GM12864 (cell line): Measurements from ENCODE around the gene NUP58.

Experiments used
- DNase-seq: peaks from one replicate; pipeline ENCODE4 v3.0.0-alpha.2; 2011; ENCODE audit warnings: low read depth
- H3K4me3 ChIP-seq: 2 replicates; pipeline ENCODE4 v1.5.1; 2011; ENCODE audit warnings: mild to moderate bottlenecking, low read depth, low read length, control low read depth
- CTCF ChIP-seq: IDR thresholded peaks from 2 replicates; pipeline ENCODE4 v1.5.1; 2011; ENCODE audit warnings: low read depth, mild to moderate bottlenecking, moderate library complexity, low read length, control low read depth, inconsistent platforms; ENCODE audit errors: missing control alignments

Gene NUP58

GRCh38 chr13:25286308-25286968, 15.0 kb upstream of the NUP58 start:
- no peak for TF ChIP-seq CTCF
- peak overlapping the region; percentile 75 for H3K4me3 ChIP-seq
- DNase-seq: peak; percentile 44

- TF ChIP-seq CTCF: peak; percentile 96
Measured at GRCh38 chr13:25286969-25287961, 14.2 kb upstream of the NUP58 start, which contains the start of gene MTMR6. MTMR6 (minus strand) TSS chr13:25287488; CDS start chr13:25287247, 241 bp downstream.

GRCh38 chr13:25288966-25289365, 12.5 kb upstream of the NUP58 start:
- no peak for DNase-seq
- no peak overlapping the region for H3K4me3 ChIP-seq
- TF ChIP-seq CTCF: no peak

More at GRCh38 chr13:25286969-25287961, 14.2 kb upstream of the NUP58 start, which contains the start of gene MTMR6:
- DNase-seq: peak; percentile 79
- peak within 1 kb of the TSS; percentile 75 for H3K4me3 ChIP-seq

- DNase-seq: no peak
Measured at GRCh38 chr13:25291691-25292090, 9.7 kb upstream of the NUP58 start.

GRCh38 chr13:25292301-25292700, 9.1 kb upstream of the NUP58 start:
- TF ChIP-seq CTCF: no peak
- no peak overlapping the region for H3K4me3 ChIP-seq
- DNase-seq: no peak

More at GRCh38 chr13:25291691-25292090, 9.7 kb upstream of the NUP58 start:
- no peak overlapping the region for H3K4me3 ChIP-seq
- TF ChIP-seq CTCF: no peak

- TF ChIP-seq CTCF: no peak
- H3K4me3 ChIP-seq: no peak overlapping the region
- no peak for DNase-seq
Measured at GRCh38 chr13:25295228-25295627, 6.2 kb upstream of the NUP58 start.
